Ascending aorta (tissue), 2 donors: ENCODE results near the gene FAM174C. TPM values are rescaled to one million over a fixed set of nuclear protein-coding genes. Genes with fewer than 3 reads are reported as not detected.

Experiments
- DNase-seq, 2 donors: peaks; one replicate each; pipeline ENCODE4 v3.0.0-alpha.2; 2019; ENCODE audit warnings: low spot score in 2 of 2
- H3K27ac ChIP-seq, 2 donors: fragments of 200-600 bp; sonication (generic); one replicate each; pipeline ENCODE4 v1.5.1; 2016 to 2017; ENCODE audit warnings: mild to moderate bottlenecking in 1 of 2
- H3K27me3 ChIP-seq: fragments of 200-600 bp; sonication (generic); one replicate; pipeline ENCODE4 v1.5.1; 2017
- H3K36me3 ChIP-seq, 2 donors: fragments of 200-600 bp; sonication (generic); one replicate each; pipeline ENCODE4 v1.5.1; 2016
- H3K4me1 ChIP-seq, 2 donors: fragments of 200-600 bp; sonication (generic); one replicate each; pipeline ENCODE4 v1.5.1; 2016 to 2017; ENCODE audit warnings: mild to moderate bottlenecking in 1 of 2
- H3K4me3 ChIP-seq, 2 donors: fragments of 200-600 bp; sonication (generic); one replicate each; pipeline ENCODE4 v1.5.1; 2016 to 2017; ENCODE audit warnings: mild to moderate bottlenecking in 1 of 2
- H3K9me3 ChIP-seq, 2 donors: fragments of 200-600 bp; sonication (generic); one replicate each; pipeline ENCODE4 v1.5.1; 2016
- CTCF ChIP-seq, 3 experiments: fragments of 200-600 bp in 2 of 3; fragments of 450-650 bp in 1 of 3; sonication (generic) in 2 of 3; IDR thresholded peaks; one replicate each; pipeline ENCODE4 v1.5.1; 2016 to 2019; ENCODE audit warnings: antibody characterized with exemption in 3 of 3, mild to moderate bottlenecking in 1 of 3, moderate library complexity in 1 of 3
- intact Hi-C: fragments of 100-400 bp; cut with DNase I; formaldehyde crosslinking; loops from one replicate; pipeline ENCODE4 v1.15.1; 2023
- total RNA-seq: library from RNA; depleted of rRNA; stranded (reverse); fragments of >200 nt; gene quantifications from one replicate; pipeline ENCODE4 v1.1.0, GENCODE V29; 2016

Gene FAM174C
- total RNA-seq, 1 donor from 2014 or later, result 156 TPM

GRCh38 chr19:1307320-1307719, 32.0 kb downstream of the FAM174C start:
- no peaks in the 10 kb centered on the region for H3K4me1 ChIP-seq
- TF ChIP-seq CTCF (IDR thresholded peaks at IDR 0.05), result no peak
- H3K36me3 ChIP-seq, result no peaks in the 10 kb centered on the region
- no peaks in the 10 kb centered on the region for H3K9me3 ChIP-seq
- no peaks in the 10 kb centered on the region for H3K27me3 ChIP-seq
- H3K4me3 ChIP-seq, result no peak overlapping the region
- intact Hi-C loops, result no loop called here
- H3K27ac ChIP-seq, result no peak overlapping the region
- DNase-seq, result no peak

- Histone ChIP-seq H3K4me3 (no peak overlapping the region), H3K27me3 (no peaks in the 10 kb centered on the region), H3K4me1 (no peaks in the 10 kb centered on the region), H3K36me3 (no peaks in the 10 kb centered on the region), H3K27ac (no peak overlapping the region), H3K9me3 (no peaks in the 10 kb centered on the region)
- DNase-seq, result no peak
- intact Hi-C loops, result no loop called here
- TF ChIP-seq CTCF (IDR thresholded peaks at IDR 0.05), result no peak
Observed at GRCh38 chr19:1307755-1308303, 32.5 kb downstream of the FAM174C start.

GRCh38 chr19:1308718-1309117, 33.4 kb downstream of the FAM174C start:
- no peak overlapping the region for H3K4me3 ChIP-seq
- intact Hi-C loops, result no loop called here
- no peaks in the 10 kb centered on the region for H3K36me3 ChIP-seq
- no peaks in the 10 kb centered on the region for H3K27me3 ChIP-seq
- H3K4me1 ChIP-seq, result no peaks in the 10 kb centered on the region
- DNase-seq, result no peak
- H3K27ac ChIP-seq, result no peak overlapping the region
- H3K9me3 ChIP-seq, result no peaks in the 10 kb centered on the region
- TF ChIP-seq CTCF (IDR thresholded peaks at IDR 0.05), result no peak

- DNase-seq, result no peak
- Histone ChIP-seq H3K4me1 (no peaks in the 10 kb centered on the region), H3K27me3 (peaks cover under 1% of the 10 kb centered on the region), H3K36me3 (no peaks in the 10 kb centered on the region), H3K9me3 (no peaks in the 10 kb centered on the region), H3K4me3 (no peak overlapping the region), H3K27ac (no peak overlapping the region)
- no peak for TF ChIP-seq CTCF (IDR thresholded peaks at IDR 0.05)
- intact Hi-C loops, result no loop called here
Observed at GRCh38 chr19:1309977-1310852, 34.9 kb downstream of the FAM174C start.

GRCh38 chr19:1310853-1311180, 35.5 kb downstream of the FAM174C start:
- Histone ChIP-seq H3K27me3 (peaks cover 7% of the 10 kb centered on the region), H3K4me1 (no peaks in the 10 kb centered on the region), H3K36me3 (no peaks in the 10 kb centered on the region), H3K27ac (no peak overlapping the region), H3K9me3 (no peaks in the 10 kb centered on the region), H3K4me3 (no peak overlapping the region)
- no peak for DNase-seq
- intact Hi-C loops, result no loop called here
- TF ChIP-seq CTCF (IDR thresholded peaks at IDR 0.05), result no peak
